ENCODE results near the gene SLC22A7.

SLC22A7 gene

DNA sequence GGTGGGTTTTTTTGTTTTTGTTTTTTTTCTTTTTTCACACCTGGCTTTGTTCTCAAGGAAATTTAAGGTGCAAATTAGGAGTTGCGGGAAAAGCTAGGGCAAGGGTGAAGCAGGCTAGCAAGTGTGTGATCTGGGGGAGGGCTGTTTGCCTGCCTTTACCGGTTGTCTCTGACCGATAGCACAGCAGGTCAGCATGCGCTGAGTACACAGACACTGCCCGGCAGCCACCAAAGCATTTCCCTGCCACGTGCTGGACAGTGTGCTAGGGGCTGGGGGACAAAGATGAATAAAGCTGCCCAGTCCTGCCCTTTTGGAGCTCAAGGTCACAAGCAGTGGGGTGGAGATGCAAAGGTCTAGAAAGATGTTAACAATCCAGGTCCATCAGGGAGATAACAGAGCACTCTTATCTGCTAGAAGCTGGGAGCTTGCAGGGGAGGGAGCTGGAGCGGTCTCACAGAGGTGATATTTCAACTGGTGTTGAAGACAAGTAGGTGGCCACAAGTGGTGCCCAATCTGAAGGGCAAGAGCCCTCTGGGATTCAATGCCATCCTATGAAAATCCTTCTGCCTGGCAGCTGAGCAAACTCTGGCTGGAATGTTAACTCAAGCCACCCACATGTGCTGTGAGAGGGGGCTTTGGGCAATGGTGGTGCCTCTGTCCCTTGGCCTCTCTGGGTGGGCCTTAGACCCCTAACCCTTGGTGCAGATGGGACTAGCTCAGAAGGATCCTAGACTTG, 30.3 kb upstream of the SLC22A7 start:
- no peak for DNase-seq

DNA sequence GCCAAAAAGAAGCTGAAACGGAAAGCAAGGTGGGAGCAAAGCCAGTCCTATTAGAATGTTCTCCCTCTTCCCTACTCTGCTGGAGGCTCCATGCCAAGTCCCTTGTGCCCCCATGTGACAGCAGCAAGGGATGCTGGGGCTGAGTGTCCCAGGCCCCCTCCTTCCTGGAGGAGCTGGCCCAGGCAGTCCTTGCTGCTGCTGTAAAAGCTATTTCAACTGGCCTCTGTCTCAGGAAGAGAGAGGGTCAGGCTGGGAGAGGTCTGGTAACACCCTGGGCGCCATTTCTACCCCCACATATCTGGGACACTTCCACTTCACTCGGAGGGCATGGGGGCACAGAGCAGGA, 29.7 kb upstream of the SLC22A7 start:
- no peak for DNase-seq

DNA sequence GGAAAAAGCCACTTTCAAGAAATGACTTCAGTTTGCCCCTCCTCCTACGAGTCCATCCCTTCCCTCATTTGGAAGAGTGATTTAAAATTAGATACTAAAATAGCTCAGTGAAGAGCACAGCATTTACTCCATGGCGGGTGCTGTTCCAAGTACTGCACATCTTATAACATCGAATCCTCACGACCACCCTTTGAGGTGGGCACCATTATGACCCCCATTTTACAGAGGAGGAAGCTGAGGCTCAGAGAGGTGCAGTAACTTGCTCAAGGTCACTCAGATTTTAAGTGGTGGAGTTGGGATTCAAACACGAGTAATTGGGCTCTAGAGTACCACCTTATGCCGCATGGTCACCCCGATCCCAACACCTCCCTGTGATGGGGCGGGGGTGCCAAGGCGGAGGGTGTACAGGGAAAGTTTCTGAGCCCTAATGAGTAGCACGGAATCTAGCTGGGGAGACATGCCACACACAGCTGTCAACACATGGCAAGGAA, 29.2 kb upstream of the SLC22A7 start:
- DNase-seq, result no peak

GRCh38 chr6:43269273-43270007, 28.6 kb upstream of the SLC22A7 start:
- peak; percentile 24 to 43 for DNase-seq

DNA sequence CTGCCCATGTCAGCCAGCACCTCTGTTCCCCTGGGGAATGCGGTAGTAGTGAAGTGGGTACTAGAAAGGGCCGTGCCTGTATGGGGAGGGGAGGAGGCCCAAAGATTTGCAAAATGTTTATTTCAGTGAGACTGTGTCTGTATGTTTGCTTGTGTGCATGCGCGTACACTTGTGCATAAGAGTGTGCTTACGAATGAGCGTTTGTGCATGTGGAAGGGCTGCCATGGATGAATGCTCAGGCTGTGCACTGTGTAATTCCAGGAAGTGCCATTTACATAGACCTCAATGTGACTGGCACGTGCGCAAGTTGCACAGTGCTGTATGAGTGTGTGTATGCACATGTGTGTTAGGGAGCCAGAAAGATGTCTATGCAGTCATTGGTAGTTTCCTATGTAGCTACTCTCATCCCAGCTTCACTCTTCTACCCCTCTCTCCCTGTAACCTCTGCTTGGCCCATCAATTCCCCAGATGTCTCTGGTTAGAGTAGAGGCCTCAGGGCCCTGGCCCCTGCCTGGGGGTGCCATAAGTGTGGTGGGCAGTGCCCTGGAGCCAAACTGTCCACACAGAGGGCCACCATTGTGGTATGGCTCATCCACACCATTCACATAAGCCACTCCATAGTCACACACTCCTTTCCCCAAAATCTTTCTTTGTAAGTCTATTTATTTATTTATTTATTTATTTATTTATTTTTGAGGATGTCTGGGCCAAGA, 26.8 kb upstream of the SLC22A7 start:
- DNase-seq, result peak in 1 of 2 donors; percentile 30

GRCh38 chr6:43271944-43272343, 26.1 kb upstream of the SLC22A7 start:
- DNase-seq, result no peak

- DNase-seq, result no peak
Measured at GRCh38 chr6:43273707-43274106, 24.4 kb upstream of the SLC22A7 start.

GRCh38 chr6:43274127-43274915, 23.7 kb upstream of the SLC22A7 start:
- no peak for DNase-seq

DNA sequence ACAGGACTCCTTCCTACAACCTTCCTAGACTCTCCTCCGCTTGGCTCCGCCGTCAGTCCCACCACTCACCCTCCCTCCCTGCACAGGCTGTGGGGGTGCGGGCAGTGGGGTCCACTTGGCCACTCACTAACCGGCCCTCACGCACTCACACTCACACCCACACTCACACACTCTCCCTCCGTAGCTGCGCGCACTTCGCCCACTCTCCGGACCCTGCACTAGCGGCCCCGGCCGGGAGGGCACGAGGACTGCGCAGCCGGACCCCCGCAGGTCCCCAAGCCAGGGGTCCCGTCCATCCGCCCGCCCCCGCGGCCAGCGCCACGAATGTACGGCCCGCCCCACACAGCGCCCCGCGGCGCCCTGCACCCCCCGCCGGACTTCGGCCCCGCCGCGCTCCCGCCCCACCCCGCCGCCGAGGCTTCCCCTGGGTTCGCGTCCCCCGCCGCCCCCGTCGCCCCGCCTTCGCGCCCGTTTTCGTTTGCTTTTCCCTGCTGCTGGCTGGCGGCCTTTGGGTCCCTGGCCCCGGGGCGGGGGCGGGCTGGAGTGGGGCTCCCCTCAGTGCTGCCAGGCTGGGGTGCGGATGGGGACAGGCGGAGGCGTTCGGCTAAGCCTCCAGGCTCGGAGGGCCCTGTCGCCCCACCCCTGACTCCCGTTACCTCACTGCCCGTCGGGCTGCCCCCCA, 23.0 kb upstream of the SLC22A7 start:
- DNase-seq, result peak; percentile 13 to 32

DNA sequence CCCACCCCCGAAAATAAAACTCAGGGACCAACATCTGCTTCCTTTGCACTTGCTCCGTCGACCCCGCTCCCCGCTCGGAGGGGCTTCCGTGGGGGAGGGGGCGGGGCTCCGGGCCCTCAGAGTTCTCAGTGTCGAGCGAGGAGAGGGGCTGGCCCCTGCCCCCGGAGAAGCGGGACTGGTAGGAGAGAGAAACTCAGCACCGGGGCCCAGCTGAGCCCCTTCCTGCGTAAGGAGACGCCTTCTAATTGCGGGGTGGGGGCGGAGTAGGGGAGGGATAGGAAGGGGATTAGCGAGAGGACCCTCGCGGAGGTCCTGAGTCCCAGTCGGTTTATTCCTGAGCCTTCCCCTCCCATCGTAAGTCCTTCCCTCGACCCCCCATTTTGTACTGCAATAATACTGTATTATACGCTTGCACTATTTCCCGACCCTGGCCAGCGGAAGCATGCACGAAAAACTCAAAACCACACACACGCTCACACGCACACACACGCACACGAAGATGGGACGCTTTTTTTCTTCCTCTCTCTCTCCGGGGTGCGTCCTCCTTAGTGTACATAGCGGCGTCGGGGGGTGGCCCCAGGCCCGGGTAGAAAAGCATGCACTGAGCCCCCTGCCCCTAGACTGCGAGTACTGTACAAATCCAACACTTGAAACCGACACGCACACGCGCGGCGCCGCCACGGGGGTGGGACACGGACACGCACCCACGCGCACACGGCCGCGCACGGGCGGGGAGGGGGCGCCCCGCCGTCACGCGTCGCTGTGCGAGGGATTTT, 22.1 kb upstream of the SLC22A7 start:
- DNase-seq, result peak; percentile 48 to 49

DNA sequence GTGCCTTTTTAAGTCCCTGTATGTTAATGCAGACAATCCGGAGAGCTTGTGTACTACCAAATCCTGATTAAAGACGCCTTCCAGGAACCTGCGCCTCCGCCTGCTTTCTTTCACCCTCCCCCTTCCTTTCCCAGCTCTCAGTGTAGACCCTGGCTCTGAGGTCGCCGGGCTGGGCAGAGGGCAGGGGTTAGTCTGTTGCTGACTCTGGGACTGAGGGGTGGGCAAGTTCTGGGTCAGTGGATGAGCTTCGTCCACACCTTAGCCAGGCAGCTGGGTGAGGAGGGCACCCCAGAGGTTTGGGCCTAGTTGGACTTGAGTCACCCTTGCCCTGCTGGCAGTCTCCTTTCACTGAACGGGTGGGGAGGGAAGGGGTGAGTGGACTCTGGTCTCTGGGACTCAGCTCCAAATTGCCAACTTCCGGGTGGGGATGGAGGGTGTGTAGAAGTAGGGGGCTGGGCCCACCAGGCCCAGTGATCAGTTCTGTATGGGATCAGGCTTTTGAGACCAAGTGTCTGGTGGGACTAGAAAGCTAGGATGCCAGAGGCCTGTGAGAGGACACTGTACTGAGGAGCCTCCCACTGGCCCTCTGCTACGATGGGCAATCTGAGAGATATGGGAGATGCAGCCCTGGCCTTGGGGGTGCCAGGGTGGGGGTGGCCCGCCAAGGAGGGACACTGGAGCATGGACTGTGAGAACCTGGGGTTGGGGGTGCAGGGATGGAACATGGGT, 21.3 kb upstream of the SLC22A7 start:
- no peak for DNase-seq

GRCh38 chr6:43277306-43277642, 20.8 kb upstream of the SLC22A7 start:
- DNase-seq, result no peak

DNA sequence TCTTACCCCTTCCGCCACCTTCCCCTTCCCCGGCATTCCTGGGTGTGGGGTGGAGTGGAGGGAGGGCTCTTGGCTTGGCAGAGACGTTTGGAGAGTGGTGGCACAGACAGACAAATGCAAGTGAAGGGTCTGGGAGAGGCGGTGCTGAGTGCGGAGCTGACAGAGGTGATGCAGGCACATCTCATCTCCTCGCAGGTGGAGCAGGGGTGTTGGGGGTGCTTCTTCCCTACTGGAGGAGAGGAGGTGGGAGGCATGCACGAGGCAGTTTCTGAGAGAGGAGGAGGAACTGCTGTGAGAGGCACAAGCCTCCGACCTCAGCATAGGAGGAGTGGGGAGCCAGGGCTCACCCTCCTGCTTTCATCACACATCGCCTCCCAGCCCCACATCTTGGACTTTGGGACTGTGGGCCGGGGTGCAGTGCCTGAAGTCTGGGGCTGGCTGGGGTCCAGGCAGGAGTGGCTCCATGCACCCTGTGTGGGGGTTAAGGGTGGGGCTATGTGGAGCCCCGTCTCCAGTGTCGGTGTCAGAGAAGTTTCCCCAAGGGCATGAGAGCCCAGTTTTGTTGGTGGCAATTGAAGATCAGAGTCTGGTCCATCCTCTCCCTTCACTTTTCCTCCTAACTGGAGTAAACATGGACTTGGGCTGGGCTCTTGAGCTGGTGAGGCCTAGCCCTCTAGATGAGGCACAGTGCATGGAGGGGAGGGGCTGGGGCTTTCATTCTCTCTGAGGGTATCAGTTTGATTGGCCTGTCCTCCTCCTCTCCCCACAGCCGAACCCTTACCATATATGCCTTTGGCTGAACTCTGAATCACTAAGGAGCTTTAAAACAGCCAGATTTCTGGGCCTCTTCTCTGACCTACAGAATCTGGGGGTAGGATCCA, 20.2 kb upstream of the SLC22A7 start:
- DNase-seq, result no peak

DNA sequence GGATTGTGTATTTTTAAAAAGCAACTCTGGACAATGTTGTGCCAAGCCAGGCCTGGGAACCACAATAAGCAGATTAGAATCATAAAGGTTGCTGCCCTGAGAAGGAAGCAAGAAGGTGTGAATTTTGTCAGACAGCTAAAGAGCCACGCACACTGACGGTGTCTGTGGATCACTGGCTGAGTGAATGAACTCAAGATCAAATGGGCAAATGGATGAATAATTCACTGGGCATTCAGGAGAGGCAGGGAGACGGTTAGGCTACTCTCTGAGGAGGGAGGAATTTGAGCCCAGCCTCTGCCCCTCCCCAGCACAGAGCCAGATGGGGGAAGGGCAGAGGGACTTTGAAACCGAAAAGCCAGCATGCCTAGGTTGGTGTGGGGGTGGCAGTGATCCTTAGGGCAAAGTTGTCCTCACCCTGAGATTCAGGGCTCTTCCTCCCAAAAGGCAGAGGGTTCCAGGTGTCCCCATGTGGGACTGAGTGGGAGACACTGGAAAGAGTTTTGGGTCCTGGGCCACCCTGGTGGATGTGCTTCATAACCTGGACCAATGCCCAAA, 19.5 kb upstream of the SLC22A7 start:
- DNase-seq, result no peak

DNA sequence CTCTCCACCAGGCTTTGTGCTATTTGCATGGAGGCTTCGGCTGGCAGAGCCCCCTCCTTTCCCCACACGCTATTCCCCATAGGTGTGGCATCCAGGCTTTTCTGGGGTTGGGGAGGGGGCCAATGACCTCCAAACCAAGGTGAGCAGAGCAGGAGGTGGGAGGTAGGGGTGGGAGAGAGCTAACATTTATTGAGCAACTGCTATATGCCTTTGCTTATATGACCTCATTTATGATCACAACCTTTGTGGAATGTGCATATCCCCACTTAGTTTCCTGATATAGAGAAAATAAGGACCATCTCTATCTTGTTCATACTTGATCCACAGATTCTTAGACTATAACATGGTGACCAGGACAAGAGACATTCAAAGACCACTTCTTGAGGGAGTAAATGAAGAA, 17.8 kb upstream of the SLC22A7 start:
- no peak for DNase-seq

- no peak for DNase-seq
Measured at GRCh38 chr6:43282060-43282459, 16.0 kb upstream of the SLC22A7 start.

DNA sequence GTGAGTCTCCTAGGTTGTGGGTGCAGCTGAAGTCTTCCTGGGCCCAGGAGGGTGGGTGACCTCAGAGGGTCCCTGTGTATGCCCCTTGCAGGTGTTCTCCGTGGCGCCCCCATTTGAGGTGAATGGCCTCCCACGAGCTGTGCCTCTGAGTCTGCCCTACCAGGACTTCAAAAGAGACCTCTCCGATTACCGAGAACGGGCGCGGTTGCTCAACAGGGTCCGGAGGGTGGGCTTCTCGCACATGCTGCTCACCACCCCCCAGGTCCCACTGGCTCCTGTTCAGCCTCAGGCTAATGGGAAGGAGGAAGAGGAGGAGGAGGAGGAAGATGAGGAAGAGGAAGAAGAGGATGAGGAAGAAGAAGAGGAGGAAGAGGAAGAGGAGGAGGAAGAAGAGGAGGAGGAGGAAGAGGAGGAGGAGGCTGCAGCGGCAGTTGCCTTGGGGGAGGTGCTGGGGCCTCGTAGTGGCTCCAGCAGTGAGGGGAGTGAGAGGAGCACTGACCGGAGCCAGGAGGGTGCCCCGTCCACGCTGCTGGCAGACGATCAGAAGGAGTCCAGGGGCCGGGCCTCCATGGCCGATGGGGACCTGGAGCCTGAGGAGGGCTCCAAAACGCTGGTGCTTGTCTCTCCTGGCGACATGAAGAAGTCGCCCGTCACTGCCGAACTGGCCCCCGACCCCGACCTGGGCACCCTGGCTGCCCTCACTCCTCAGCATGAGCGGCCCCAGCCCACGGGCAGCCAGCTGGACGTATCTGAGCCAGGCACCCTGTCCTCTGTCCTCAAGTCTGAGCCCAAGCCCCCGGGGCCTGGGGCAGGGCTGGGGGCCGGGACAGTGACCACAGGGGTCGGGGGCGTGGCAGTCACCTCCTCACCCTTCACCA, 15.2 kb upstream of the SLC22A7 start:
- DNase-seq, result no peak

- no peak for DNase-seq
Measured at GRCh38 chr6:43283514-43283901, 14.6 kb upstream of the SLC22A7 start.

DNA sequence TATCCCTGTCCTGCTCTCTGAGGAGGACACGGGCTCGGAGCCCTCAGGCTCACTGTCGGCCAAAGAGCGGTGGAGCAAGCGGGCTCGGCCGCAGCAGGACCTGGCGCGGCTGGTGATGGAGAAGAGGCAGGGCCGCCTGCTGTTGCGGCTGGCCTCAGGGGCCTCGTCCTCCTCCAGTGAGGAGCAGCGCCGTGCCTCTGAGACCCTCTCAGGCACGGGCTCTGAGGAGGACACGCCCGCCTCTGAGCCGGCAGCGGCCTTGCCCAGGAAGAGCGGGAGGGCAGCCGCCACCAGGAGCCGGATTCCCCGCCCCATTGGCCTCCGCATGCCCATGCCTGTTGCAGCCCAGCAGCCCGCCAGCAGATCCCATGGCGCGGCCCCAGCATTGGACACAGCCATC, 14.2 kb upstream of the SLC22A7 start:
- no peak for DNase-seq

Data from CD4-positive, alpha-beta T cell treated with Interleukin-4 for 1 hour (primary cell).